Liver (tissue), 1 donor: ENCODE data around the gene MECP2.

ENCODE experiments used
- FOXA2 ChIP-seq: IDR thresholded peaks from 2 replicates; pipeline ENCODE4 v1.6.1; 2016; ENCODE audit warnings: antibody characterized with exemption
- YY1 ChIP-seq: IDR thresholded peaks from 2 replicates; pipeline ENCODE4 v1.6.1; 2016; ENCODE audit warnings: antibody characterized with exemption, mild to moderate bottlenecking

GRCh38 chrX:154132366-154132765, 34.8 kb upstream of the MECP2 start:
- no peak for TF ChIP-seq FOXA2
- no peak for TF ChIP-seq YY1
